ENCODE measurements around the gene CUL4A. TPM values are rescaled to one million over a fixed set of nuclear protein-coding genes. Genes with fewer than 3 reads are reported as not detected.

CUL4A gene
- total and polyA plus RNA-seq, 10 donors, result 24.4 to 99.3 (median 63.9) TPM

DNA sequence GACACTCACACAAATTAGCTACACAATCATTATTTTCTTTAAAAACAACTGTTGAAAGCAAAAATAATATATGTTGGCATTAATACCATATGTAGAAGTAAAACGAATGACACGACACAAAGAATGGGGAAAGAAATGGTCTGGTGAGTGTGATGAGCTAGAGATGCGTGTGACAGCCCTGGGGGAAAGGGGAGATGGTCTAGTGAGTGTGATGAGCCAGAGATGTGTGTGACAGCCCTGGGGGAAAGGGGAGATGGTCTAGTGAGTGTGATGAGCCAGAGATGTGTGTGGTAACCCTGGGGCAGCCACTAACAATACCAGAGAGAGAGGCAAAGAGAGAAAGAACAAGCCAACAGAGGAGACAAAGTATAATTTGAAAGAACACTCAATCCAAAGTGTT is 65.3 kb downstream of the CUL4A start:
- no peaks in the 10 kb centered on the region for H3K9me3 ChIP-seq
- WGBS, 5 donors, result 82 to 87% (median 86%) methylated on average over 3 of the region's 3 CpGs
- H3K27me3 ChIP-seq (replicated peaks in 1 of 7), result peaks cover 0 to 5% (median 0%) of the 10 kb centered on the region in 7 donors
- H3K4me1 ChIP-seq, result peaks cover 0 to 29% (median 3%) of the 10 kb centered on the region in 6 donors
- H3K27ac ChIP-seq, result no peak overlapping the region
- H3K36me3 ChIP-seq, result peaks cover 0 to 12% (median 0%) of the 10 kb centered on the region in 6 donors
- TF ChIP-seq, protein P1, sequence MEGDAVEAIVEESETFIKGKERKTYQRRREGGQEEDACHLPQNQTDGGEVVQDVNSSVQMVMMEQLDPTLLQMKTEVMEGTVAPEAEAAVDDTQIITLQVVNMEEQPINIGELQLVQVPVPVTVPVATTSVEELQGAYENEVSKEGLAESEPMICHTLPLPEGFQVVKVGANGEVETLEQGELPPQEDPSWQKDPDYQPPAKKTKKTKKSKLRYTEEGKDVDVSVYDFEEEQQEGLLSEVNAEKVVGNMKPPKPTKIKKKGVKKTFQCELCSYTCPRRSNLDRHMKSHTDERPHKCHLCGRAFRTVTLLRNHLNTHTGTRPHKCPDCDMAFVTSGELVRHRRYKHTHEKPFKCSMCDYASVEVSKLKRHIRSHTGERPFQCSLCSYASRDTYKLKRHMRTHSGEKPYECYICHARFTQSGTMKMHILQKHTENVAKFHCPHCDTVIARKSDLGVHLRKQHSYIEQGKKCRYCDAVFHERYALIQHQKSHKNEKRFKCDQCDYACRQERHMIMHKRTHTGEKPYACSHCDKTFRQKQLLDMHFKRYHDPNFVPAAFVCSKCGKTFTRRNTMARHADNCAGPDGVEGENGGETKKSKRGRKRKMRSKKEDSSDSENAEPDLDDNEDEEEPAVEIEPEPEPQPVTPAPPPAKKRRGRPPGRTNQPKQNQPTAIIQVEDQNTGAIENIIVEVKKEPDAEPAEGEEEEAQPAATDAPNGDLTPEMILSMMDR (IDR thresholded peaks at IDR 0.05 in 8 of 11, conservative IDR thresholded peaks at IDR 0.05 in 3 of 11), result no peak
- TF ChIP-seq POLR2A (IDR thresholded peaks at IDR 0.05) (no peak), POLR2AphosphoS5 (IDR thresholded peaks at IDR 0.05) (no peak)
- no peak overlapping the region for H3K4me3 ChIP-seq
- DNase-seq, result no peak
- intact Hi-C loops (cut with DNase I; ENCODE audit: low total_unique reads), result no loop called here

DNA sequence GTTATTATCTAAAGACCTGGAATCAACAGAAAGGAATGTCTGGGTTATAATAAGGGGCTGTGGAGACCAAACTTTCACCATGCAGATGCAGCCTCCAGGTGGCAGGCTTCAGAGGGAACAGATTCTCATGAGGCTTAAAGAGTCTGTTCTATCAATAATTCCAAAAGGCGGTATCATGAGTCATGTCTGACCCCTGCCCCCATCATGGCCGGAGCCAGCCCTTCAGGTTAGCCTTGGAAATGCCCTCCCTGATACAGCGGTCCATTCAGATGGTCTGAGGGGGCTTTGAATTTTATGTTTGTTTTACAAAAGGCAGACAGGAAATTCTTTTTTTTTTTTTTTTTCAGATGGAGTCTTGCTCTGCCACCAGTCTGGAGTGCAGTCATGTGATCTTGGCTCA is 66.0 kb downstream of the CUL4A start:
- DNase-seq, result no peak
- H3K9me3 ChIP-seq, result no peaks in the 10 kb centered on the region
- TF ChIP-seq POLR2A (IDR thresholded peaks at IDR 0.05) (no peak), POLR2AphosphoS5 (IDR thresholded peaks at IDR 0.05) (no peak)
- TF ChIP-seq, protein P1 (IDR thresholded peaks at IDR 0.05 in 8 of 11, conservative IDR thresholded peaks at IDR 0.05 in 3 of 11), result peak in 8 of 11 experiments; percentile 6 to 59 (median 40)
- H3K27ac ChIP-seq, result no peak overlapping the region
- peaks cover 0 to 29% (median 3%) of the 10 kb centered on the region in 6 donors for H3K4me1 ChIP-seq
- H3K27me3 ChIP-seq (replicated peaks in 1 of 7), result peaks cover 0 to 11% (median 0%) of the 10 kb centered on the region in 7 donors
- 3 to 21% (median 9%) methylated on average over 3 of the region's 3 CpGs for WGBS, 5 donors
- peaks cover 0 to 12% (median 0%) of the 10 kb centered on the region in 6 donors for H3K36me3 ChIP-seq
- intact Hi-C loops (cut with DNase I; ENCODE audit: low total_unique reads), result no loop called here
- no peak overlapping the region for H3K4me3 ChIP-seq

DNA sequence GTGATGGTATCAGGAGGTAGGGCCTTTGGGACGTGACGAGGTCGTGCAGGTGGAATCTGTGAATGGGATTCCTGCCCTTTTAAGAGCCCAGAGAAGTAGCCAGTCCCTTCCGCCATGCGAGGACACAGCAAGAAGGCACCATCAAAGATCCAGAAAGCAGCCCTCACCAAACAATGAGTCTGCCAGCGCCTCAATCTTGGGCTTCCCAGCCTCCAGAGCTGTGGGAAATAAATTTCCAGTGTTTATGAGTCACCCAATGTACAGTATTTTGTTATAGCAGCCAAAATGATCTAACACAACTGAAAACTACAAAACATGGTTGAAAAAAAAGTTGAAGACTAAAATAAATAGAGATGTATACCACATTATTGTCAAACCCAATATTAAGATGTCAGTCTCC is 70.7 kb downstream of the CUL4A start:
- TF ChIP-seq POLR2AphosphoS5 (IDR thresholded peaks at IDR 0.05), result no peak
- TF ChIP-seq, protein P1 (IDR thresholded peaks at IDR 0.05 in 8 of 11, conservative IDR thresholded peaks at IDR 0.05 in 3 of 11), result no peak
- 87 to 92% (median 89%) methylated on average over 6 of the region's 6 CpGs for WGBS, 5 donors

DNA sequence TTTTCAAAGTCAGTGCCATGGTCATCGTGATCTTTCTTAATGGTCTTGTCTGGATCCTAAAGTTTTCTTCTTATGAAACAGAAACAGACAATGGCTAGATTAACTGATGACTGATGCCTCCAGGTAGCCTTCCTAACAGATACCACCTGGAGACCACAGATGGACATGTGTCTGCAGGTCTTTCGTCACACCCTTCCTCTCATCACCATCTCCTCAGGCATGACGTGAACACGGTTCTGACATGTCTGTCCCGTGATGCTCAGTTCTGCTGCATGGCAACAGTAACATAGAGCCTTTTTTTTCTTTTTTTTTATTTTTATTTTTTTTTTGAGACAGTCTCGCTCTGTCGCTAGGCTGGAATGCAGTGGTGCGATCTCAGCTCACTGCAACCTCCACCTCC is 74.5 kb downstream of the CUL4A start:
- H3K9me3 ChIP-seq, result peaks cover 0 to 6% (median 0%) of the 10 kb centered on the region in 8 donors
- H3K4me1 ChIP-seq, result no peaks in the 10 kb centered on the region
- peaks cover 0 to 32% (median 0%) of the 10 kb centered on the region in 7 donors for H3K27me3 ChIP-seq (replicated peaks in 1 of 7)
- TF ChIP-seq, protein P1 (IDR thresholded peaks at IDR 0.05 in 8 of 11, conservative IDR thresholded peaks at IDR 0.05 in 3 of 11), result no peak
- TF ChIP-seq POLR2AphosphoS5 (IDR thresholded peaks at IDR 0.05), result no peak
- TF ChIP-seq POLR2A (IDR thresholded peaks at IDR 0.05), result no peak
- 84 to 96% (median 90%) methylated on average over 8 of the region's 8 CpGs for WGBS, 5 donors
- no peak overlapping the region for H3K4me3 ChIP-seq
- H3K27ac ChIP-seq, result no peak overlapping the region
- no peak for DNase-seq
- H3K36me3 ChIP-seq, result no peaks in the 10 kb centered on the region
- intact Hi-C loops (cut with DNase I; ENCODE audit: low total_unique reads), result no loop called here

More for the DNA sequence above, 70.7 kb downstream of the CUL4A start:
- intact Hi-C loops (cut with DNase I; ENCODE audit: low total_unique reads), result no loop called here
- peaks cover 0 to 7% (median 3%) of the 10 kb centered on the region in 6 donors for H3K4me1 ChIP-seq
- no peak overlapping the region for H3K27ac ChIP-seq
- no peaks in the 10 kb centered on the region for H3K9me3 ChIP-seq
- no peak overlapping the region for H3K4me3 ChIP-seq
- DNase-seq, result no peak
- H3K27me3 ChIP-seq (replicated peaks in 1 of 7), result peaks cover 0 to 16% (median 0%) of the 10 kb centered on the region in 7 donors
- no peaks in the 10 kb centered on the region for H3K36me3 ChIP-seq
